Hepatocyte (in vitro differentiated cells): Measurements from ENCODE around the gene HTR4. TPM values are rescaled to one million over a fixed set of nuclear protein-coding genes. Genes with fewer than 3 reads are reported as not detected.

Experiments
- DNase-seq: peaks from one replicate; pipeline ENCODE4 v3.0.0-alpha.2; 2016; ENCODE audit warnings: low spot score
- H2AFZ ChIP-seq: fragments of 200-600 bp; sonication (generic); 2 replicates; pipeline ENCODE4 v1.6.0; 2016; ENCODE audit warnings: antibody characterized with exemption, mild to moderate bottlenecking
- H3K27ac ChIP-seq: fragments of 200-600 bp; sonication (generic); 2 replicates; pipeline ENCODE4 v1.5.1; 2016; ENCODE audit warnings: mild to moderate bottlenecking
- H3K27me3 ChIP-seq: fragments of 200-600 bp; sonication (generic); 2 replicates; pipeline ENCODE4 v1.6.1; 2016
- H3K36me3 ChIP-seq: fragments of 200-600 bp; sonication (generic); replicated peaks from 2 replicates; pipeline ENCODE4 v1.5.1; 2016; ENCODE audit warnings: low read depth; ENCODE audit not compliant: insufficient read depth
- H3K4me1 ChIP-seq: fragments of 200-600 bp; sonication (generic); 2 replicates; pipeline ENCODE4 v1.5.1; 2016; ENCODE audit warnings: mild to moderate bottlenecking, moderate library complexity; ENCODE audit not compliant: insufficient read depth
- H3K4me2 ChIP-seq: fragments of 200-600 bp; sonication (generic); 2 replicates; pipeline ENCODE4 v1.6.0; 2016
- H3K4me3 ChIP-seq: fragments of 200-600 bp; sonication (generic); 2 replicates; pipeline ENCODE4 v1.5.1; 2016; ENCODE audit warnings: mild to moderate bottlenecking
- H3K79me2 ChIP-seq: fragments of 200-600 bp; sonication (generic); 2 replicates; pipeline ENCODE4 v1.6.0; 2017; ENCODE audit warnings: mild to moderate bottlenecking
- H3K9me2 ChIP-seq: fragments of 200-600 bp; sonication (generic); replicated peaks from 2 replicates; pipeline ENCODE4 v1.6.0; 2017; ENCODE audit warnings: mild to moderate bottlenecking; ENCODE audit not compliant: insufficient read depth
- H3K9me3 ChIP-seq: fragments of 200-600 bp; sonication (generic); 2 replicates; pipeline ENCODE4 v1.5.1; 2016; ENCODE audit warnings: low read depth, mild to moderate bottlenecking
- H4K20me1 ChIP-seq: fragments of 200-600 bp; sonication (generic); 2 replicates; pipeline ENCODE4 v1.6.0; 2016; ENCODE audit warnings: mild to moderate bottlenecking; ENCODE audit not compliant: insufficient read depth, poor library complexity, severe bottlenecking
- CTCF ChIP-seq: fragments of 200-600 bp; sonication (generic); IDR thresholded peaks from 2 replicates; pipeline ENCODE4 v1.5.1; 2016; ENCODE audit warnings: antibody characterized with exemption, mild to moderate bottlenecking; ENCODE audit not compliant: poor library complexity
- EZH2 ChIP-seq: fragments of 200-600 bp; sonication (generic); IDR thresholded peaks from 2 replicates; pipeline ENCODE4 v1.6.1; 2016; ENCODE audit warnings: antibody characterized with exemption, mild to moderate bottlenecking, borderline replicate concordance
- EZH2phosphoT487 ChIP-seq: fragments of 200-600 bp; sonication (generic); IDR thresholded peaks from one replicate; pipeline ENCODE4 v1.6.1; 2018; ENCODE audit warnings: antibody characterized with exemption, mild to moderate bottlenecking, low read depth, moderate library complexity; ENCODE audit not compliant: unreplicated experiment, severe bottlenecking
- WGBS: methylation state at CpG from one replicate; pipeline ENCODE4 v1.1.6; 2016; ENCODE audit warnings: low lambda C conversion rate; ENCODE audit errors: missing lambda C conversion rate; 5-methylcytosine and 5-hydroxymethylcytosine counted together
- polyA plus RNA-seq: library from polyadenylated mRNA; unstranded; fragments of >200 nt; fragmentation: Nextera tagmentation; extraction: Ambion mirVana; gene quantifications from 2 replicates; pipeline ENCODE4 v1.2.1, GENCODE V29; 2016
- total RNA-seq: library from RNA; depleted of rRNA; stranded (reverse); fragments of >200 nt; gene quantifications from 2 replicates; pipeline ENCODE4 v1.2.3, GENCODE V29; 2014

HTR4 gene
- total and polyA plus RNA-seq, 2 experiments from 2014 or later: 0.29 to 2.3 TPM

- Histone ChIP-seq H3K36me3 (no peaks in the 10 kb centered on the region), H3K4me3 (no peak overlapping the region), H2AFZ (no peak overlapping the region), H3K79me2 (no peaks in the 10 kb centered on the region), H3K9me3 (no peaks in the 10 kb centered on the region), H3K4me1 (peaks cover 7% of the 10 kb centered on the region), H3K4me2 (no peak overlapping the region), H3K9me2 (no peaks in the 10 kb centered on the region), H3K27me3 (no peaks in the 10 kb centered on the region), H3K27ac (no peak overlapping the region), H4K20me1 (no peaks in the 10 kb centered on the region)
- TF ChIP-seq EZH2phosphoT487: no peak
- no peak for TF ChIP-seq EZH2
- no peak for TF ChIP-seq CTCF
- 80% methylated on average over 3 of the region's 3 CpGs for WGBS
- no peak for DNase-seq
Observed at GRCh38 chr5:148636353-148636752, 18.0 kb downstream of the HTR4 start.

- WGBS: 96% methylated on average over 1 of the region's 1 CpG
- Histone ChIP-seq H3K4me2 (no peak overlapping the region), H3K79me2 (no peaks in the 10 kb centered on the region), H2AFZ (no peak overlapping the region), H3K27me3 (no peaks in the 10 kb centered on the region), H3K36me3 (no peaks in the 10 kb centered on the region), H3K4me1 (peaks cover 7% of the 10 kb centered on the region), H3K9me3 (no peaks in the 10 kb centered on the region), H3K4me3 (no peak overlapping the region), H4K20me1 (no peaks in the 10 kb centered on the region), H3K27ac (no peak overlapping the region), H3K9me2 (no peaks in the 10 kb centered on the region)
- TF ChIP-seq CTCF (no peak), EZH2phosphoT487 (no peak), EZH2 (no peak)
- DNase-seq: no peak
Observed at GRCh38 chr5:148635321-148636083, 18.8 kb downstream of the HTR4 start.

- Histone ChIP-seq H2AFZ (no peak overlapping the region), H3K27ac (no peak overlapping the region), H3K9me3 (no peaks in the 10 kb centered on the region), H4K20me1 (no peaks in the 10 kb centered on the region), H3K9me2 (no peaks in the 10 kb centered on the region), H3K27me3 (no peaks in the 10 kb centered on the region), H3K4me2 (peak overlapping the region; percentile 53), H3K79me2 (no peaks in the 10 kb centered on the region), H3K4me3 (no peak overlapping the region), H3K4me1 (peaks cover 7% of the 10 kb centered on the region), H3K36me3 (no peaks in the 10 kb centered on the region)
- DNase-seq: peak; percentile 13
- 100% methylated on average over 1 of the region's 1 CpG for WGBS
- TF ChIP-seq EZH2 (no peak), CTCF (no peak), EZH2phosphoT487 (no peak)
Observed at GRCh38 chr5:148633067-148633377, 21.3 kb downstream of the HTR4 start.
